K562 (cell line): ENCODE data around the gene SLC35A4.

ENCODE experiments used
- CHD2 ChIP-seq: IDR thresholded peaks from 2 replicates; pipeline ENCODE4 v1.6.1; 2011; ENCODE audit warnings: low read depth, low read length
- E2F4 ChIP-seq: sonication (generic); formaldehyde crosslinking; IDR thresholded peaks from 2 replicates; pipeline ENCODE4 v1.8.0; 2022; ENCODE audit warnings: mild to moderate bottlenecking, low read depth, missing genetic modification reagents
- FUS ChIP-seq: fragments of 200-400 bp; formaldehyde crosslinking; optimal IDR thresholded peaks from 2 replicates; pipeline ENCODE3; 2017; ENCODE audit warnings: low read depth, low read length
- PTRF ChIP-seq: fragments of 450-650 bp; IDR thresholded peaks from 2 replicates; pipeline ENCODE4 v1.6.1; 2016; ENCODE audit warnings: mild to moderate bottlenecking, missing genetic modification characterization, missing compliant biosample characterization
- ZNF23 ChIP-seq: fragments of 250-450 bp; sonication (Bioruptor Pico); IDR thresholded peaks from 2 replicates; pipeline ENCODE4 v1.4.0; 2020; ENCODE audit warnings: mild to moderate bottlenecking
- TF ChIP-seq, protein P1 (sequence below): sonication (generic); formaldehyde crosslinking; IDR thresholded peaks from 2 replicates; pipeline ENCODE4 v1.5.0; 2020; ENCODE audit warnings: missing genetic modification reagents

DNA sequence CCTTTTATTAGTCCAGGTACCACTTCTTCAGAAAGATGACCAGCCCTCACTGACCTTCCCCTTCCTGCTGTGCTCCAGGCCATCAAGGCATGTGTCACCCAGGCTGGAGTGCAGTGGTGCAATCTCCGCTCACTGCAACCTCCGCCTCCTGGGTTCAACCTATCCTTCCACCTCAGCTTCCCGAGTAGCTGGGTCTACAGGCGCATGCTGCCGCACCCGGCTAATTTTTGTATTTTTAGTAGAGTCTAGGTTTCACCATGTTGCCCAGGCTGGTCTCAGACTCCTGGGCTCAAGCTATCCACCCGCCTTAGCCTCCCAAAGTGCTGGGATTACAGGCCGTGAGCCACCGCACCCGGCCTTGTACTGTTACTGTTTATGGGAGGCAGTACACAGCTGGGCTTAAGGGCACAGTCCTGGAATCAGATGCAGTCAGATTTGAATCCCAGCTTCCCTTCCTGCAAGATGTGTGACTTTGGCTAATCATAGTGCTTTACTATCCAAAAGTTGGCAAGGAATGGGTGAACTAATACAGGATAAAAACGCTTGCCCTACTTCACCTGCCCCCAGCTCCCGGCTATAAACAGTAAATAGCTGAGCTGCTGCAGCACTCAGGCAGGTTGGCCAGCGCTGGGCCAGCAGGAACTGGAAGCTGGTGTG lies 17.6 kb upstream of the SLC35A4 start:
- no peak for TF ChIP-seq ZNF23 (CRISPR knock-in tag)
- TF ChIP-seq, protein P1, sequence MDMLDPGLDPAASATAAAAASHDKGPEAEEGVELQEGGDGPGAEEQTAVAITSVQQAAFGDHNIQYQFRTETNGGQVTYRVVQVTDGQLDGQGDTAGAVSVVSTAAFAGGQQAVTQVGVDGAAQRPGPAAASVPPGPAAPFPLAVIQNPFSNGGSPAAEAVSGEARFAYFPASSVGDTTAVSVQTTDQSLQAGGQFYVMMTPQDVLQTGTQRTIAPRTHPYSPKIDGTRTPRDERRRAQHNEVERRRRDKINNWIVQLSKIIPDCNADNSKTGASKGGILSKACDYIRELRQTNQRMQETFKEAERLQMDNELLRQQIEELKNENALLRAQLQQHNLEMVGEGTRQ (CRISPR knock-in tag): no peak
- no peak for TF ChIP-seq E2F4
- TF ChIP-seq FUS: no peak
- TF ChIP-seq CHD2: no peak
- no peak for TF ChIP-seq PTRF (tag)
